PC-9 (cell line): ENCODE measurements around the gene PRKCA. TPM values are rescaled to one million over a fixed set of nuclear protein-coding genes. Genes with fewer than 3 reads are reported as not detected.

ENCODE experiments used
- BruUV-seq: library from RNA; stranded (reverse); fragments of 400-500 nt; replicated peaks from 2 replicates; lab custom pipeline; 2021; lab: Mats Ljungman, UMichigan
- CTCF ChIA-PET: fragments of 300-600 bp; sonication (Branson Sonifier 250); formaldehyde crosslinking; loops from one replicate; lab custom pipeline; 2022; ENCODE audit warnings: antibody characterized with exemption; lab: Charles Lee
- POLR2A ChIA-PET: fragments of 300-600 bp; sonication (Branson Sonifier 250); formaldehyde crosslinking; loops from one replicate; lab custom pipeline; 2022; ENCODE audit warnings: antibody characterized with exemption; ENCODE audit not compliant: unreplicated experiment; lab: Charles Lee
- DNase-seq, 2 experiments: peaks; one replicate each; pipeline versions ENCODE4 v3.0.0 to v3.0.0-alpha.2; 2015 to 2022; ENCODE audit warnings: mixed read lengths in 1 of 2
- H2AFZ ChIP-seq: fragments of 200-600 bp; sonication (generic); 2 replicates; pipeline ENCODE4 v1.8.1; 2017; ENCODE audit warnings: antibody characterized with exemption
- H3F3A ChIP-seq: fragments of 200-600 bp; sonication (generic); 2 replicates; pipeline ENCODE4 v1.8.1; 2017; ENCODE audit warnings: antibody characterized with exemption, mild to moderate bottlenecking, low read depth; ENCODE audit not compliant: insufficient read depth
- H3K27ac ChIP-seq: fragments of 200-600 bp; sonication (generic); 2 replicates; pipeline ENCODE4 v1.6.1; 2016; ENCODE audit warnings: mixed run types
- H3K27me3 ChIP-seq: fragments of 200-600 bp; sonication (generic); 2 replicates; pipeline ENCODE4 v1.6.1; 2016; ENCODE audit warnings: low read depth, mixed run types; ENCODE audit not compliant: insufficient read depth
- H3K36me3 ChIP-seq: fragments of 200-600 bp; sonication (generic); 2 replicates; pipeline ENCODE4 v1.6.1; 2016; ENCODE audit warnings: low read depth, mixed run types
- H3K4me1 ChIP-seq: fragments of 200-600 bp; sonication (generic); replicated peaks from 2 replicates; pipeline ENCODE4 v1.6.1; 2016; ENCODE audit warnings: mixed run types; ENCODE audit not compliant: insufficient read depth
- H3K4me2 ChIP-seq: fragments of 200-600 bp; sonication (generic); 2 replicates; pipeline ENCODE4 v1.6.1; 2017; ENCODE audit warnings: mixed run types
- H3K4me3 ChIP-seq: fragments of 200-600 bp; sonication (generic); 2 replicates; pipeline ENCODE4 v1.6.1; 2016; ENCODE audit warnings: mixed run types
- H3K79me2 ChIP-seq: fragments of 200-600 bp; sonication (generic); 2 replicates; pipeline ENCODE4 v1.6.1; 2017; ENCODE audit warnings: low read depth, mixed run types
- H3K9me2 ChIP-seq: fragments of 200-600 bp; sonication (generic); 2 replicates; pipeline ENCODE4 v1.8.1; 2017; ENCODE audit warnings: mild to moderate bottlenecking; ENCODE audit not compliant: insufficient read depth
- H3K9me3 ChIP-seq: fragments of 200-600 bp; sonication (generic); 2 replicates; pipeline ENCODE4 v1.8.1; 2016; ENCODE audit warnings: low read depth; ENCODE audit not compliant: insufficient read depth
- H4K20me1 ChIP-seq: fragments of 200-600 bp; sonication (generic); 2 replicates; pipeline ENCODE4 v1.8.1; 2017; ENCODE audit not compliant: insufficient read depth
- CTCF ChIP-seq: fragments of 200-600 bp; sonication (generic); conservative IDR thresholded peaks from 2 replicates; pipeline ENCODE4 v1.6.1; 2017; ENCODE audit warnings: mixed run types, antibody characterized with exemption, mild to moderate bottlenecking, moderate library complexity
- EZH2 ChIP-seq: fragments of 200-600 bp; sonication (generic); IDR thresholded peaks from 2 replicates; pipeline ENCODE4 v1.8.0; 2017; ENCODE audit warnings: antibody characterized with exemption, low read depth
- intact Hi-C: fragments of 100-400 bp; cut with micrococcal nuclease; formaldehyde crosslinking; loops from one replicate; pipeline ENCODE4 v1.10.0; 2022; ENCODE audit not compliant: unreplicated experiment
- total RNA-seq: library from RNA; stranded (reverse); gene quantifications from 2 replicates; pipeline ENCODE4 v1.2.3, GENCODE V29; 2021

Gene PRKCA
- total RNA-seq, 1 experiment from 2014 or later: 23.1 TPM

GRCh38 chr17:66834426-66834918 is 532.1 kb downstream of the PRKCA start:
- TF ChIP-seq CTCF (no peak), EZH2 (no peak)
- DNase-seq: no peak
- Histone ChIP-seq H3K4me1 (no peaks in the 10 kb centered on the region), H3F3A (no peaks in the 10 kb centered on the region), H2AFZ (no peak overlapping the region), H3K27me3 (peaks cover 68% of the 10 kb centered on the region), H3K79me2 (no peaks in the 10 kb centered on the region), H3K4me2 (no peak overlapping the region), H3K9me3 (no peaks in the 10 kb centered on the region), H3K9me2 (no peaks in the 10 kb centered on the region), H4K20me1 (no peaks in the 10 kb centered on the region), H3K36me3 (no peaks in the 10 kb centered on the region), H3K4me3 (no peak overlapping the region), H3K27ac (no peak overlapping the region)
- intact Hi-C loops: no loop called here
- BruUV-seq: no TSS peak
- CTCF ChIA-PET: no interaction called here
- POLR2A ChIA-PET: no interaction called here

GRCh38 chr17:66834919-66835454 is 532.6 kb downstream of the PRKCA start, which contains the start of gene CACNG5:
TSS of gene CACNG5 (plus strand) at chr17:66835117. CDS start at chr17:66877333, 42,216 bp downstream.
- Histone ChIP-seq H2AFZ (no peak within 1 kb of the TSS), H4K20me1 (no peaks in the 10 kb centered on the region), H3K9me2 (no peaks in the 10 kb centered on the region), H3K27ac (no peak within 1 kb of the TSS), H3K27me3 (peaks cover 68% of the 10 kb centered on the region), H3K79me2 (no peaks in the 10 kb centered on the region), H3K9me3 (no peaks in the 10 kb centered on the region), H3K4me2 (no peak within 1 kb of the TSS), H3K36me3 (no peaks in the 10 kb centered on the region), H3K4me3 (no peak within 1 kb of the TSS), H3K4me1 (no peaks in the 10 kb centered on the region), H3F3A (no peaks in the 10 kb centered on the region)
- BruUV-seq: no TSS peak
- POLR2A ChIA-PET: no interaction called here
- no peak for TF ChIP-seq EZH2
- TF ChIP-seq CTCF: no peak
- CTCF ChIA-PET: no interaction called here
- no peak for DNase-seq
- intact Hi-C loops: no loop called here

- POLR2A ChIA-PET: no interaction called here
Observed at GRCh38 chr17:66835476-66835875, 533.1 kb downstream of the PRKCA start.

More at GRCh38 chr17:66835476-66835875, 533.1 kb downstream of the PRKCA start:
- CTCF ChIA-PET: no interaction called here
- Histone ChIP-seq H3K9me3 (no peaks in the 10 kb centered on the region), H3K4me1 (no peaks in the 10 kb centered on the region), H3K27ac (no peak overlapping the region), H3K9me2 (no peaks in the 10 kb centered on the region), H3K36me3 (no peaks in the 10 kb centered on the region), H3K4me3 (no peak overlapping the region), H3K79me2 (no peaks in the 10 kb centered on the region), H3K4me2 (no peak overlapping the region), H4K20me1 (no peaks in the 10 kb centered on the region), H3K27me3 (peaks cover 70% of the 10 kb centered on the region), H3F3A (no peaks in the 10 kb centered on the region), H2AFZ (no peak overlapping the region)
- no TSS peak for BruUV-seq
- intact Hi-C loops: no loop called here
- DNase-seq: no peak
- TF ChIP-seq CTCF (no peak), EZH2 (no peak)
